Hepatocyte (in vitro differentiated cells): ENCODE results near the gene NAA40.

Source experiments
- CTCF ChIP-seq: fragments of 200-600 bp; sonication (generic); IDR thresholded peaks from 2 replicates; pipeline ENCODE4 v1.5.1; 2016; ENCODE audit warnings: antibody characterized with exemption, mild to moderate bottlenecking; ENCODE audit not compliant: poor library complexity
- EZH2 ChIP-seq: fragments of 200-600 bp; sonication (generic); IDR thresholded peaks from 2 replicates; pipeline ENCODE4 v1.6.1; 2016; ENCODE audit warnings: antibody characterized with exemption, mild to moderate bottlenecking, borderline replicate concordance

DNA sequence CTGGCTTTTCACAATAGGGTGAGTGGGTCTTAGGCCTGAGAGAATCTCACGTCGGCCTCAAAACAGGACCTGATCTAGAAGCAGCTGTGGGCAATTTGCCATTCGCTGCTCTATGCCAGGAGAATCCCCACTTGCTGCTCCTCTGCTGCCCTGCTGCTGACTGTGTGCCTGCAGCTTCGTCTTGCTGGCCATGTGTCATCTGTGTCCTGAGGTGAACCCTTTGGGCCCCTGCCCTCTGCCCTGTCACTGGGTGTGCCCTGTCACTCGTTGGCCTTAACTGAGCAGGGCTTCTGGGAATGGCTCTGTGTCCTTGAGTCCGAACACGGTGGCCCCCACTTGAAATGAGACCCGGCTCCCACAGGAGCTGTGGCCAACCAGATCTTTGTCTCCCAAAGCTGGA is 6.2 kb downstream of the NAA40 start:
- no peak for TF ChIP-seq EZH2
- no peak for TF ChIP-seq CTCF
